ENCODE data around the gene SLC38A9.

SLC38A9 gene

DNA sequence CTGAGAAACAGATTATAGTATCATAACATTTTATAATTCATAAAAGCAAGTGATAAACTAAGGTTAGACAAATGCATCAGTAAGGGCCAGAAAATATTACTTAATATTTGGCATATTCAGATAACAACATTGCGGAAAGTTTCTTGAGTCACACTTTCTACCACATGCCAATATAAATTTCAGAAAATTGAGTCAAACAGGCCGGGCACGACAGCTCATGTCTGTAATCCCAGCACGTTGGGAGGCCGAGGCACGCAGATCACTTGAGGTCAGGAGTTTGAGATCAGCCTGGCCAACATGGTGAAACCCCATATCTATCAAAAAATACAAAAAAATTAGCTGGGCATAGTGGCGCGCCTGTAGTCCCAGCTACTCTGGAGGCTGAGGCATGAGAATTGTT, 47.1 kb downstream of the SLC38A9 start:
- DNase-seq: no peak
- Mint-ChIP-seq H3K27me3 (ENCODE audit: low read depth, poor library complexity) (no peaks in the 10 kb centered on the region), H3K4me1 (no peaks in the 10 kb centered on the region), H3K4me3 (no peak overlapping the region), H3K9me3 (no peaks in the 10 kb centered on the region), H3K27ac (no peak overlapping the region), H3K36me3 (ENCODE audit: low read depth) (peaks cover 55% of the 10 kb centered on the region)
- TF ChIP-seq, protein P1, sequence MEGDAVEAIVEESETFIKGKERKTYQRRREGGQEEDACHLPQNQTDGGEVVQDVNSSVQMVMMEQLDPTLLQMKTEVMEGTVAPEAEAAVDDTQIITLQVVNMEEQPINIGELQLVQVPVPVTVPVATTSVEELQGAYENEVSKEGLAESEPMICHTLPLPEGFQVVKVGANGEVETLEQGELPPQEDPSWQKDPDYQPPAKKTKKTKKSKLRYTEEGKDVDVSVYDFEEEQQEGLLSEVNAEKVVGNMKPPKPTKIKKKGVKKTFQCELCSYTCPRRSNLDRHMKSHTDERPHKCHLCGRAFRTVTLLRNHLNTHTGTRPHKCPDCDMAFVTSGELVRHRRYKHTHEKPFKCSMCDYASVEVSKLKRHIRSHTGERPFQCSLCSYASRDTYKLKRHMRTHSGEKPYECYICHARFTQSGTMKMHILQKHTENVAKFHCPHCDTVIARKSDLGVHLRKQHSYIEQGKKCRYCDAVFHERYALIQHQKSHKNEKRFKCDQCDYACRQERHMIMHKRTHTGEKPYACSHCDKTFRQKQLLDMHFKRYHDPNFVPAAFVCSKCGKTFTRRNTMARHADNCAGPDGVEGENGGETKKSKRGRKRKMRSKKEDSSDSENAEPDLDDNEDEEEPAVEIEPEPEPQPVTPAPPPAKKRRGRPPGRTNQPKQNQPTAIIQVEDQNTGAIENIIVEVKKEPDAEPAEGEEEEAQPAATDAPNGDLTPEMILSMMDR (IDR thresholded peaks at IDR 0.05): no peak

DNA sequence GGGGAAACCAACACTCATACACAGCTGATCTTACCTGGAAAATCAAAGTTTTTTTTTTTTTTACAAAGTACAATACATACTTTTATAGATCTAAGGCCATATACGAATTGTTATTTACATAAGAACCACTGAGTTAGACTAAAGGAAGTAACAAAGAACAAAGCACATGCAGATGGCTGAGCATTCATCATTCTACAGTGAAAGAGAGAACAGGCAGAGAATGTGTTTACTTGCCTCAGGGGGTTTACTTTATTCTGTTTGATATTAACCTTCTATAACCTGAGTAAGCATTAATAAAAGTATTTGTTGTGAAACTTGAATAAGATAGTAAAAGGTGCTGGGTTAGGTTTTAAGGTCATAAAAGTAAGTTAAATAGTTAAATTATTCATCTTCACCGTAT, 54.7 kb downstream of the SLC38A9 start:
- H3K4me1 Mint-ChIP-seq: no peaks in the 10 kb centered on the region
- H3K36me3 Mint-ChIP-seq (ENCODE audit: low read depth): peaks cover 60% of the 10 kb centered on the region
- H3K27ac Mint-ChIP-seq: no peak overlapping the region
- no peaks in the 10 kb centered on the region for H3K9me3 Mint-ChIP-seq
- H3K27me3 Mint-ChIP-seq (ENCODE audit: low read depth, poor library complexity): no peaks in the 10 kb centered on the region
- TF ChIP-seq, protein P1 (IDR thresholded peaks at IDR 0.05): no peak
- H3K4me3 Mint-ChIP-seq: no peak overlapping the region
- DNase-seq: no peak

DNA sequence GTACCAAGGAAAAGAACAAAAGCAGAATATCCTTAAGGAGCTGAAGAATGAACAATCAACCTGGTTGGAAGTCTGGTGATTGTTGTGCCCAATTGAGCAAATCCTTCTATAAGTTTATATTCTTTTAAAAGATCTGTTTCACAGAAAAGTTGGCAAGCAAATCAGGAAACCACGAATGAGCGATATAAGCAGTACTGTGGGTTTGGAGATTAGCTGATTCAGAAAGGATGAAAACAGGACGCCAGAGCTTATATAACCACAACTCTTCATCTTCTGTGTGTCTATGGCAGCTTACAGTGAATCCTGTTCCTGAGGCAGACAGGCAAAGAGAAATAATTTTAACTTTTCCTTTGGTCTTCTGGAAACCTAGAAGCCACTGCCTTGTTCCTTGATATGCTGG, 61.7 kb downstream of the SLC38A9 start:
- TF ChIP-seq, protein P1 (IDR thresholded peaks at IDR 0.05): no peak
- DNase-seq: no peak
- Mint-ChIP-seq H3K4me3 (no peak overlapping the region), H3K4me1 (no peaks in the 10 kb centered on the region), H3K27me3 (ENCODE audit: low read depth, poor library complexity) (no peaks in the 10 kb centered on the region), H3K9me3 (no peaks in the 10 kb centered on the region), H3K27ac (no peak overlapping the region), H3K36me3 (ENCODE audit: low read depth) (peaks cover 71% of the 10 kb centered on the region)

DNA sequence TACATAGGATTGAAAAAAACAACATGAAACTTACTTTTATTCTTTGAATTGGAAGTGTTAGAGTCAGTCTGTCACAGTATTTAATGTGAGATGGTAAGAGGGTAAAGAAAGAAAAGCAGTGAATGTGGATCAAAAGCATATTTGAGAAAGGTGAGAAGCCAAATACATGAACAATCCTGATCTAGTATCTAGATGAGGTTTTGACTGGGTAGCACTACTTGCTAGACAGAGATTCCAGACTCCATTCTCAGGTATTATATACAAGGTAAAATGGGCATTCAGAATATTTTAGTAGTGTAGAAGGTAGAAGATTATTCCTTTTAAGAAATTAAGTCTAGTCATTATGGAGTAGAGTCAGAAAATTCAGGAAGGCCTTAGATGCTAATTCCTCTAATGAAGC, 62.2 kb downstream of the SLC38A9 start:
- DNase-seq: no peak
- TF ChIP-seq, protein P1 (IDR thresholded peaks at IDR 0.05): no peak
- Mint-ChIP-seq H3K4me3 (no peak overlapping the region), H3K27ac (no peak overlapping the region), H3K9me3 (no peaks in the 10 kb centered on the region), H3K4me1 (no peaks in the 10 kb centered on the region), H3K27me3 (ENCODE audit: low read depth, poor library complexity) (no peaks in the 10 kb centered on the region), H3K36me3 (ENCODE audit: low read depth) (peaks cover 68% of the 10 kb centered on the region)

DNA sequence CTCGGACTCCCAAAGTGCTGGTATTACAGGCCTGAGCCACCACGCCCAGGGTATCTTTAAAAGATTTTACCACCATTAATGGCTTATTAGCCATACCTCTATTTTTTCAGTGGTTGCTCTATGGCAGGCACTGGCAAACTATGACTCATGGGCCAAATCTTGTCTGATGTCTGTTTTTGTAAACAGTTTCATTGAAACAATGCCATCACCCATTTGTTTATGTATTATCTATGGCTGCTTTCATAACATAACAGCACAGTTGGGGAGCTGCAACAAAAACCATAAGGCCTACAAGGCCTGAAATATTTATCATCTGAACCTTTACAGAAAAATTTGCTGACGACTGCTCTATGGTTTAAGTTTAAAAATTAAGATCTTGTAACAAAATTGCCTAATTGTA, 66.8 kb downstream of the SLC38A9 start:
- no peak overlapping the region for H3K27ac Mint-ChIP-seq
- H3K4me3 Mint-ChIP-seq: no peak overlapping the region
- DNase-seq: no peak
- no peaks in the 10 kb centered on the region for H3K4me1 Mint-ChIP-seq
- no peaks in the 10 kb centered on the region for H3K9me3 Mint-ChIP-seq
- no peaks in the 10 kb centered on the region for H3K27me3 Mint-ChIP-seq (ENCODE audit: low read depth, poor library complexity)
- TF ChIP-seq, protein P1 (IDR thresholded peaks at IDR 0.05): no peak
- H3K36me3 Mint-ChIP-seq (ENCODE audit: low read depth): peaks cover 46% of the 10 kb centered on the region

DNA sequence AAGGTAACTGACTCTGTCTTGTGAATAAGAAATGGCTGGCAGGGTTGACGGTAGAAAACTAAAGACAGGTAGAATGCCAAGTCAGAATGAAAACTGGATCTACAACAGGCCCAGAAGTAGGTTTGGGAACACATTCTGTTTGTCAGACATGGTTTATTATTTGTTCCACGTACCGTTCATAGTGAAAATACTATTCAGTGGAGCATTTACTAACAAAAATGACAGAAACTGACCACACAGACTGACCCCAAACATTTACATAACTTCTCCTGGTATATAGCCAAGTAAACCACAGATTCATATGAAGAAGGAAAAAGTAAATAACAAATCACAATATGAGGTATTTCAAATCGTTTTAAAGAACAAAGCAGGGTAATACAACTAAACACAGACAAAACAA, 73.7 kb downstream of the SLC38A9 start:
- Mint-ChIP-seq H3K27me3 (ENCODE audit: low read depth, poor library complexity) (no peaks in the 10 kb centered on the region), H3K36me3 (ENCODE audit: low read depth) (peaks cover 16% of the 10 kb centered on the region), H3K4me3 (no peak overlapping the region), H3K9me3 (no peaks in the 10 kb centered on the region), H3K4me1 (no peaks in the 10 kb centered on the region), H3K27ac (no peak overlapping the region)
- TF ChIP-seq, protein P1 (IDR thresholded peaks at IDR 0.05): no peak
- no peak for DNase-seq

Measured in nephron progenitor cell (in vitro differentiated cells).